Ovary (tissue), 9 donors: ENCODE measurements around the gene LRRC63. TPM values are rescaled to one million over a fixed set of nuclear protein-coding genes. Genes with fewer than 3 reads are reported as not detected.

Experiments used
- DNase-seq, 5 donors: peaks; one replicate each; pipeline ENCODE4 v3.0.0-alpha.2; 2019 to 2020
- H3K27ac ChIP-seq, 2 donors: fragments of 200-600 bp; one replicate each; pipeline versions ENCODE4 v1.5.1 to v1.8.0; 2019 to 2022
- H3K27me3 ChIP-seq: fragments of 200-600 bp; one replicate; pipeline ENCODE4 v1.8.0; 2022
- H3K36me3 ChIP-seq: fragments of 200-600 bp; sonication (generic); one replicate; pipeline ENCODE4 v1.5.1; 2019
- H3K4me1 ChIP-seq: one replicate; pipeline ENCODE4 v1.8.1; 2013; ENCODE audit warnings: mild to moderate bottlenecking, moderate library complexity; ENCODE audit not compliant: insufficient read depth
- H3K4me3 ChIP-seq: fragments of 200-600 bp; sonication (generic); one replicate; pipeline ENCODE4 v1.5.1; 2017
- H3K9me3 ChIP-seq, 2 donors: fragments of 200-600 bp in 1 of 2; sonication (generic) in 1 of 2; one replicate each; pipeline versions ENCODE4 v1.5.1 to v1.8.1; 2013 to 2019; ENCODE audit warnings: mild to moderate bottlenecking in 1 of 2, moderate library complexity in 1 of 2
- EP300 ChIP-seq: sonication (generic); formaldehyde crosslinking; IDR thresholded peaks from one replicate; pipeline ENCODE4 v1.6.1; 2017; ENCODE audit warnings: antibody characterized with exemption
- POLR2A ChIP-seq: fragments of 450-650 bp; IDR thresholded peaks from one replicate; pipeline ENCODE4 v1.6.1; 2017; ENCODE audit warnings: antibody characterized with exemption, mild to moderate bottlenecking, moderate library complexity
- WGBS, 3 donors: extraction: QIAGEN DNeasy Blood & Tissue Kit in 1 of 3; methylation state at CpG; one replicate each; pipeline versions ENCODE4 v1.1.5 to v1.1.7; 2013 to 2017; 5-methylcytosine and 5-hydroxymethylcytosine counted together
- intact Hi-C, 4 donors: fragments of 100-400 bp; cut with DNase I; formaldehyde crosslinking; loops; one replicate each; pipeline versions ENCODE4 v1.11.0 to v1.15.1; 2022 to 2023
- polyA plus RNA-seq, 2 donors: library from polyadenylated mRNA; stranded (reverse); fragments of 200-250 nt in 1 of 2; fragments of 350-450 nt in 1 of 2; fragmentation: Illumina TruSeq in 1 of 2; extraction: RNeasy Lipid Tissue Mini Kit (QIAGEN cat#74804) in 1 of 2; gene quantifications; one replicate each; pipeline ENCODE4 v1.2.3, GENCODE V29; 2013 to 2014
- total RNA-seq, 7 donors: library from RNA; depleted of rRNA in 2 of 7; stranded (reverse); fragments of >200 nt in 2 of 7; fragmentation: NEBNext Ultra II Directional in 3 of 7; extraction: Animal tissue kit (Norgen Biotek cat#: 25700) in 3 of 7; gene quantifications; one replicate each; pipeline versions ENCODE4 v1.1.0 to v1.2.4, GENCODE V29; 2016 to 2023
- TF ChIP-seq, protein P1 (sequence below), 3 donors: fragments of 450-650 bp in 2 of 3; fragments of 200-600 bp in 1 of 3; IDR thresholded peaks; one replicate each; pipeline versions ENCODE4 v1.5.1 to v1.8.0; 2016 to 2022; ENCODE audit warnings: antibody characterized with exemption in 3 of 3, mild to moderate bottlenecking in 1 of 3
- donor health status: DM: no; HTN: no; CAD: no; lungs with moderate emphysema.
- donor health status: DM: no; HTN: no; CAD: no.
- donor health status: Bipolar disorder and iron deficiency.
- donor health status: DM: yes; HTN: yes; CAD: no.
- donor health status: DM: no; HTN: no; CAD: no.
- donor health status: DM: yes; HTN: yes; CAD: no.

LRRC63 gene
- total and polyA plus RNA-seq, 9 donors = 0.12 to 0.92 (median 0.22) TPM; not detected in 4

GRCh38 chr13:46267166-46267565, 55.4 kb downstream of the LRRC63 start:
- Histone ChIP-seq H3K4me1 (no peaks in the 10 kb centered on the region), H3K27ac (no peak overlapping the region), H3K36me3 (no peaks in the 10 kb centered on the region), H3K4me3 (no peak overlapping the region), H3K9me3 (no peaks in the 10 kb centered on the region), H3K27me3 (no peaks in the 10 kb centered on the region)
- no peak for DNase-seq
- 82 to 93% (median 90%) methylated on average over 2 of the region's 2 CpGs for WGBS, 3 donors
- TF ChIP-seq POLR2A = no peak
- TF ChIP-seq, protein P1, sequence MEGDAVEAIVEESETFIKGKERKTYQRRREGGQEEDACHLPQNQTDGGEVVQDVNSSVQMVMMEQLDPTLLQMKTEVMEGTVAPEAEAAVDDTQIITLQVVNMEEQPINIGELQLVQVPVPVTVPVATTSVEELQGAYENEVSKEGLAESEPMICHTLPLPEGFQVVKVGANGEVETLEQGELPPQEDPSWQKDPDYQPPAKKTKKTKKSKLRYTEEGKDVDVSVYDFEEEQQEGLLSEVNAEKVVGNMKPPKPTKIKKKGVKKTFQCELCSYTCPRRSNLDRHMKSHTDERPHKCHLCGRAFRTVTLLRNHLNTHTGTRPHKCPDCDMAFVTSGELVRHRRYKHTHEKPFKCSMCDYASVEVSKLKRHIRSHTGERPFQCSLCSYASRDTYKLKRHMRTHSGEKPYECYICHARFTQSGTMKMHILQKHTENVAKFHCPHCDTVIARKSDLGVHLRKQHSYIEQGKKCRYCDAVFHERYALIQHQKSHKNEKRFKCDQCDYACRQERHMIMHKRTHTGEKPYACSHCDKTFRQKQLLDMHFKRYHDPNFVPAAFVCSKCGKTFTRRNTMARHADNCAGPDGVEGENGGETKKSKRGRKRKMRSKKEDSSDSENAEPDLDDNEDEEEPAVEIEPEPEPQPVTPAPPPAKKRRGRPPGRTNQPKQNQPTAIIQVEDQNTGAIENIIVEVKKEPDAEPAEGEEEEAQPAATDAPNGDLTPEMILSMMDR (IDR thresholded peaks at IDR 0.05) = no peak
- TF ChIP-seq EP300 = no peak
- intact Hi-C loops = no loop called here

GRCh38 chr13:46270416-46270815, 58.7 kb downstream of the LRRC63 start:
- Histone ChIP-seq H3K9me3 (no peaks in the 10 kb centered on the region), H3K4me3 (no peak overlapping the region)

GRCh38 chr13:46274094-46274698, 62.5 kb downstream of the LRRC63 start:
- DNase-seq = no peak
- H3K4me3 ChIP-seq = no peak overlapping the region
- H3K36me3 ChIP-seq = no peaks in the 10 kb centered on the region
- WGBS, 3 donors = 86 to 91% (median 91%) methylated on average over 3 of the region's 3 CpGs
- H3K4me1 ChIP-seq = no peaks in the 10 kb centered on the region
- no peaks in the 10 kb centered on the region for H3K9me3 ChIP-seq
- H3K27ac ChIP-seq = no peak overlapping the region
- intact Hi-C loops = no loop called here
- H3K27me3 ChIP-seq = no peaks in the 10 kb centered on the region
- TF ChIP-seq POLR2A (no peak), EP300 (no peak)
- TF ChIP-seq, protein P1 (IDR thresholded peaks at IDR 0.05) = no peak

More at GRCh38 chr13:46270416-46270815, 58.7 kb downstream of the LRRC63 start:
- H3K36me3 ChIP-seq = no peaks in the 10 kb centered on the region
- intact Hi-C loops = no loop called here
- no peaks in the 10 kb centered on the region for H3K4me1 ChIP-seq
- no peak for DNase-seq
- 76 to 87% (median 82%) methylated on average over 6 of the region's 6 CpGs for WGBS, 3 donors
- no peaks in the 10 kb centered on the region for H3K27me3 ChIP-seq
- no peak overlapping the region for H3K27ac ChIP-seq
- no peak for TF ChIP-seq POLR2A
- TF ChIP-seq EP300 = no peak
- TF ChIP-seq, protein P1 (IDR thresholded peaks at IDR 0.05) = no peak

- intact Hi-C loops = no loop called here
- Histone ChIP-seq H3K4me3 (no peak overlapping the region), H3K4me1 (no peaks in the 10 kb centered on the region), H3K27ac (no peak overlapping the region), H3K27me3 (no peaks in the 10 kb centered on the region), H3K9me3 (no peaks in the 10 kb centered on the region), H3K36me3 (no peaks in the 10 kb centered on the region)
- 35 to 44% (median 38%) methylated on average over 4 of the region's 4 CpGs for WGBS, 3 donors
- TF ChIP-seq EP300 = no peak
- TF ChIP-seq, protein P1 (IDR thresholded peaks at IDR 0.05) = no peak
- no peak for TF ChIP-seq POLR2A
- DNase-seq = no peak
Observed at GRCh38 chr13:46278474-46278873, 66.7 kb downstream of the LRRC63 start.
